Progenitor cell of endocrine pancreas (in vitro differentiated cells): ENCODE results near the gene FAM3A. TPM values are rescaled to one million over a fixed set of nuclear protein-coding genes. Genes with fewer than 3 reads are reported as not detected.
A peak's percentile ranks its signal among the peaks of the same experiment; 100 is the strongest.

Experiments used
- DNase-seq: peaks from one replicate; pipeline ENCODE4 v3.0.0; 2021; ENCODE audit warnings: low spot score; ENCODE audit not compliant: unreplicated experiment
- H3K27ac Mint-ChIP-seq: 2 replicates; pipeline ENCODE4 v1.8.0; 2021; ENCODE audit warnings: mild to moderate bottlenecking, moderate library complexity, mixed read lengths
- H3K27me3 Mint-ChIP-seq: 2 replicates; pipeline ENCODE4 v1.8.0; 2021; ENCODE audit warnings: mixed read lengths
- H3K36me3 Mint-ChIP-seq: 2 replicates; pipeline ENCODE4 v1.8.0; 2022; ENCODE audit warnings: mixed read lengths; ENCODE audit not compliant: insufficient read depth
- H3K4me1 Mint-ChIP-seq: 2 replicates; pipeline ENCODE4 v1.8.0; 2021; ENCODE audit warnings: low read depth, mixed read lengths
- H3K4me3 Mint-ChIP-seq: 2 replicates; pipeline ENCODE4 v1.8.0; 2021; ENCODE audit warnings: low read depth, mild to moderate bottlenecking, moderate library complexity, mixed read lengths
- H3K9me3 Mint-ChIP-seq: 2 replicates; pipeline ENCODE4 v1.8.0; 2021; ENCODE audit warnings: low read depth, mixed read lengths
- CTCF ChIP-seq: fragments of 200-600 bp; sonication (generic); IDR thresholded peaks from one replicate; pipeline ENCODE4 v1.5.0; 2021; ENCODE audit warnings: antibody characterized with exemption, mild to moderate bottlenecking; ENCODE audit not compliant: unreplicated experiment
- total RNA-seq: library from RNA; stranded (reverse); gene quantifications from 2 replicates; pipeline ENCODE4 v1.2.1, GENCODE V29; 2021

FAM3A gene
- total RNA-seq, 1 donor from 2014 or later: 34.3 TPM

GRCh38 chrX:154484255-154485149 lies 31.5 kb downstream of the FAM3A start:
- Mint-ChIP-seq H3K9me3 (peaks cover 3% of the 10 kb centered on the region), H3K36me3 (peaks cover 1% of the 10 kb centered on the region), H3K4me1 (no peaks in the 10 kb centered on the region), H3K4me3 (no peak overlapping the region), H3K27ac (no peak overlapping the region), H3K27me3 (no peaks in the 10 kb centered on the region)
- DNase-seq: no peak
- no peak for TF ChIP-seq CTCF

GRCh38 chrX:154483325-154483724 lies 32.7 kb downstream of the FAM3A start:
- no peak for DNase-seq
- Mint-ChIP-seq H3K4me1 (no peaks in the 10 kb centered on the region), H3K27me3 (no peaks in the 10 kb centered on the region), H3K36me3 (peaks cover 1% of the 10 kb centered on the region), H3K27ac (no peak overlapping the region), H3K4me3 (no peak overlapping the region), H3K9me3 (peaks cover 3% of the 10 kb centered on the region)
- TF ChIP-seq CTCF: no peak

DNA sequence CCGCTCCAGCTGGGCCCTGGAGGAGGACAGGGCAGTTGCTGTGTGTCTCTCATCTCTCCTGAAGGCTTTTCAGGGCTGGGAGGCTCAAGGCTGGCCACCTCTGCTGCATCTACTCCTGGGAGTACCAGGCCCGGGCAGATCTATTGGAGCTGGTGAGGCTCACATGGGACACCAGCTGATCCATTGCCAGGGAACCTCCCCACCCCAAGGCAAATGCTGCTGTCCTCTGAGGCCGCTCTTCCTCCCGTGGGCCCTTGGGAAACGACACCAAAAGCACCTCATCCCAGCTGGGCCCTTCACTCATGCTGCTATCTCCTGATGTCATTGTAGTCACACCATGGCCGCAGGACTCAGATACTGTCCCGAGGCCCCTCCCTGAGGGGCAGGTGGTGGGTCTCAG lies 33.2 kb downstream of the FAM3A start:
- H3K9me3 Mint-ChIP-seq: peaks cover 3% of the 10 kb centered on the region
- no peak overlapping the region for H3K27ac Mint-ChIP-seq

GRCh38 chrX:154481911-154482601 lies 34.0 kb downstream of the FAM3A start:
- H3K27ac Mint-ChIP-seq: peak overlapping the region; percentile 8
- no peak for DNase-seq
- no peaks in the 10 kb centered on the region for H3K4me1 Mint-ChIP-seq
- peak overlapping the region; percentile 3 for H3K4me3 Mint-ChIP-seq
- peaks cover 3% of the 10 kb centered on the region for H3K9me3 Mint-ChIP-seq
- peaks cover 1% of the 10 kb centered on the region for H3K36me3 Mint-ChIP-seq
- no peak for TF ChIP-seq CTCF
- no peaks in the 10 kb centered on the region for H3K27me3 Mint-ChIP-seq

More for the DNA sequence above, 33.2 kb downstream of the FAM3A start:
- H3K36me3 Mint-ChIP-seq: peaks cover 1% of the 10 kb centered on the region
- H3K27me3 Mint-ChIP-seq: no peaks in the 10 kb centered on the region
- H3K4me3 Mint-ChIP-seq: no peak overlapping the region
- DNase-seq: no peak
- TF ChIP-seq CTCF: no peak
- no peaks in the 10 kb centered on the region for H3K4me1 Mint-ChIP-seq

DNA sequence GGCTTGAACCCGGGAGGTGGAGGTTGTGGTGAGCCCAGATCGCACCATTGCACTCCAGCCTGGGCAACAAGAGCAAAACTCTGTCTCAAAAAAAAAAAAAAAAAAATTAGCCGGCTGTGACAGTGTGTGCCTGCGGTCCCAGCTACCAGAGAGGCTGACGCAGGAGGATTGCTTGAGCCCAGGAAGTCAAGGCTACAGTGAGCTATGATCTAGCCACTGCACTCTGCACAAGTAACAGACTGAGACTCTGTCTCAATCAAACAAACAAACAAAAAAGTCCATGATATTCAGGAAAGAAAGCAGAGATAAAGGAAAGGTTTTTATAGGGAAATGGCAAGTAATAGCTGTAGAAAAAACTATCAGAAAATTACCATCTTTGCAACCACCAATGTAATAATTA lies 34.8 kb downstream of the FAM3A start:
- peaks cover 1% of the 10 kb centered on the region for H3K36me3 Mint-ChIP-seq
- no peak overlapping the region for H3K27ac Mint-ChIP-seq
- no peaks in the 10 kb centered on the region for H3K4me1 Mint-ChIP-seq
- TF ChIP-seq CTCF: no peak
- peaks cover 3% of the 10 kb centered on the region for H3K9me3 Mint-ChIP-seq
- H3K4me3 Mint-ChIP-seq: no peak overlapping the region
- no peaks in the 10 kb centered on the region for H3K27me3 Mint-ChIP-seq
- no peak for DNase-seq
